Hepatocyte (in vitro differentiated cells): ENCODE results near the gene ECSCR.

Experiments
- EZH2 ChIP-seq: fragments of 200-600 bp; sonication (generic); IDR thresholded peaks from 2 replicates; pipeline ENCODE4 v1.6.1; 2016; ENCODE audit warnings: antibody characterized with exemption, mild to moderate bottlenecking, borderline replicate concordance
- EZH2phosphoT487 ChIP-seq: fragments of 200-600 bp; sonication (generic); IDR thresholded peaks from one replicate; pipeline ENCODE4 v1.6.1; 2018; ENCODE audit warnings: antibody characterized with exemption, mild to moderate bottlenecking, low read depth, moderate library complexity; ENCODE audit not compliant: unreplicated experiment, severe bottlenecking
- TF ChIP-seq, protein P1 (sequence below): fragments of 200-600 bp; sonication (generic); IDR thresholded peaks from 2 replicates; pipeline ENCODE4 v1.5.1; 2016; ENCODE audit warnings: antibody characterized with exemption, mild to moderate bottlenecking; ENCODE audit not compliant: poor library complexity

- TF ChIP-seq, protein P1, sequence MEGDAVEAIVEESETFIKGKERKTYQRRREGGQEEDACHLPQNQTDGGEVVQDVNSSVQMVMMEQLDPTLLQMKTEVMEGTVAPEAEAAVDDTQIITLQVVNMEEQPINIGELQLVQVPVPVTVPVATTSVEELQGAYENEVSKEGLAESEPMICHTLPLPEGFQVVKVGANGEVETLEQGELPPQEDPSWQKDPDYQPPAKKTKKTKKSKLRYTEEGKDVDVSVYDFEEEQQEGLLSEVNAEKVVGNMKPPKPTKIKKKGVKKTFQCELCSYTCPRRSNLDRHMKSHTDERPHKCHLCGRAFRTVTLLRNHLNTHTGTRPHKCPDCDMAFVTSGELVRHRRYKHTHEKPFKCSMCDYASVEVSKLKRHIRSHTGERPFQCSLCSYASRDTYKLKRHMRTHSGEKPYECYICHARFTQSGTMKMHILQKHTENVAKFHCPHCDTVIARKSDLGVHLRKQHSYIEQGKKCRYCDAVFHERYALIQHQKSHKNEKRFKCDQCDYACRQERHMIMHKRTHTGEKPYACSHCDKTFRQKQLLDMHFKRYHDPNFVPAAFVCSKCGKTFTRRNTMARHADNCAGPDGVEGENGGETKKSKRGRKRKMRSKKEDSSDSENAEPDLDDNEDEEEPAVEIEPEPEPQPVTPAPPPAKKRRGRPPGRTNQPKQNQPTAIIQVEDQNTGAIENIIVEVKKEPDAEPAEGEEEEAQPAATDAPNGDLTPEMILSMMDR = no peak
- TF ChIP-seq EZH2 (no peak), EZH2phosphoT487 (no peak)
These were observed 18.6 kb downstream of the ECSCR start for GRCh38 chr5:139443831-139444453.
